GM12878 (cell line): ENCODE measurements around the gene GALR1. TPM values are rescaled to one million over a fixed set of nuclear protein-coding genes. Genes with fewer than 3 reads are reported as not detected.
"Not testable (repeated sequence)": the region's sequence is repeated elsewhere in the genome, so short reads cannot be mapped to it uniquely, and the experiment has no call there.

ENCODE experiments used
- ATAC-seq: fragments of 200-7000 bp; cut with Tn5 transposase; 3 replicates; pipeline ENCODE4 v1.9.1; 2020; ENCODE audit warnings: mild to moderate bottlenecking, moderate library complexity
- BruUV-seq: library from RNA; stranded (reverse); fragments of 400-500 nt; replicated peaks from 2 replicates; lab custom pipeline; 2021; lab: Mats Ljungman, UMichigan
- CTCF ChIA-PET: fragments of 300-600 bp; sonication (Branson Sonifier 250); formaldehyde crosslinking; extraction: SDS; loops from one replicate; lab custom pipeline; 2021; ENCODE audit warnings: inconsistent platforms; lab: Yijun Ruan, JAX
- POLR2A ChIA-PET: fragments of 350-600 bp; formaldehyde crosslinking; extraction: SDS; loops from one replicate; lab custom pipeline; 2021; ENCODE audit warnings: inconsistent platforms; lab: Charles Lee
- RAD21 ChIA-PET: fragments of 300-600 bp; sonication (Branson Sonifier 250); formaldehyde crosslinking; loops from one replicate; lab custom pipeline; 2023; ENCODE audit warnings: antibody characterized with exemption; ENCODE audit not compliant: unreplicated experiment; lab: Charles Lee
- SMC1A ChIA-PET: fragments of 300-600 bp; sonication (Branson Sonifier 250); formaldehyde crosslinking; loops from one replicate; lab custom pipeline; 2023; ENCODE audit not compliant: unreplicated experiment, uncharacterized antibody; lab: Charles Lee
- DNase-seq: peaks from one replicate; pipeline ENCODE4 v3.0.0-alpha.2; 2011; ENCODE audit warnings: low read depth, low spot score
- FAIRE-seq: peaks from 3 replicates; lab custom pipeline; 2011; peaks lifted over from hg19 to GRCh38; lab: Jason Lieb, UNC
- H2AFZ ChIP-seq: 2 replicates; pipeline ENCODE4 v1.6.0; 2011; ENCODE audit warnings: low read depth, low read length, control low read depth; ENCODE audit not compliant: control insufficient read depth
- H3K27ac ChIP-seq: 2 replicates; pipeline ENCODE4 v1.5.1; 2011; ENCODE audit warnings: control low read depth; ENCODE audit not compliant: control insufficient read depth, insufficient read depth
- H3K27me3 ChIP-seq, 2 experiments: replicated peaks in 1 of 2; 2 replicates each; pipeline versions ENCODE4 v1.6.0 to v1.6.1; 2011; ENCODE audit warnings: low read length in 1 of 2; ENCODE audit not compliant: control insufficient read depth in 2 of 2, insufficient read depth in 2 of 2
- H3K36me3 ChIP-seq, 2 experiments: 2 replicates each; pipeline ENCODE4 v1.5.1; 2011; ENCODE audit warnings: low read length in 1 of 2; ENCODE audit not compliant: control insufficient read depth in 2 of 2, insufficient read depth in 2 of 2
- H3K4me1 ChIP-seq: 2 replicates; pipeline ENCODE4 v1.6.1; 2011; ENCODE audit warnings: mild to moderate bottlenecking, low read length, moderate library complexity, mixed read lengths; ENCODE audit not compliant: control insufficient read depth, insufficient read depth
- H3K4me2 ChIP-seq: 2 replicates; pipeline ENCODE4 v1.6.0; 2011; ENCODE audit warnings: control low read depth; ENCODE audit not compliant: control insufficient read depth, insufficient read depth
- H3K4me3 ChIP-seq: fragments of 200-600 bp; sonication (generic); 2 replicates; pipeline ENCODE4 v1.5.1; 2016
- H3K79me2 ChIP-seq: 2 replicates; pipeline ENCODE4 v1.6.0; 2011; ENCODE audit warnings: low read length; ENCODE audit not compliant: control insufficient read depth, insufficient read depth
- H3K9ac ChIP-seq: 2 replicates; pipeline ENCODE4 v1.8.0; 2011; ENCODE audit warnings: low read length, control low read depth, mixed read lengths; ENCODE audit not compliant: control insufficient read depth, insufficient read depth
- H3K9me3 ChIP-seq: replicated peaks from 3 replicates; pipeline ENCODE4 v1.5.1; 2011; ENCODE audit warnings: mild to moderate bottlenecking, low read length; ENCODE audit not compliant: control insufficient read depth, insufficient read depth
- H4K20me1 ChIP-seq: 2 replicates; pipeline ENCODE4 v1.6.0; 2011; ENCODE audit not compliant: control insufficient read depth, insufficient read depth
- CREB1 ChIP-seq: IDR thresholded peaks from 2 replicates; pipeline ENCODE4 v1.6.1; 2012; ENCODE audit warnings: low read depth, mild to moderate bottlenecking, inconsistent platforms
- CREM ChIP-seq: IDR thresholded peaks from 2 replicates; pipeline ENCODE4 v1.6.1; 2014; ENCODE audit warnings: antibody characterized with exemption, low read depth
- DPF2 ChIP-seq: fragments of 450-650 bp; IDR thresholded peaks from 2 replicates; pipeline ENCODE4 v1.6.1; 2017; ENCODE audit warnings: mild to moderate bottlenecking
- MAX ChIP-seq: IDR thresholded peaks from 2 replicates; pipeline ENCODE4 v1.6.1; 2012; ENCODE audit warnings: low read depth, low read length, improper control_type of control experiment
- MXI1 ChIP-seq: fragments of 150-350 bp; IDR thresholded peaks from 2 replicates; pipeline ENCODE4 v1.6.1; 2011; ENCODE audit warnings: low read depth, mild to moderate bottlenecking, inconsistent platforms, low read length, improper control_type of control experiment
- TARDBP ChIP-seq: IDR thresholded peaks from 2 replicates; pipeline ENCODE4 v1.6.1; 2016; ENCODE audit warnings: borderline replicate concordance
- USF1 ChIP-seq: IDR thresholded peaks from 2 replicates; pipeline ENCODE4 v1.6.1; 2011; ENCODE audit warnings: borderline replicate concordance, low read depth, mild to moderate bottlenecking, moderate library complexity, mixed read lengths, low read length; ENCODE audit not compliant: insufficient read depth; ENCODE audit errors: extremely low read length
- ZNF274 ChIP-seq: IDR thresholded peaks from one replicate; pipeline ENCODE4 v1.8.0; 2011; ENCODE audit not compliant: insufficient read length, insufficient read depth
- ZNF622 ChIP-seq: fragments of 450-650 bp; IDR thresholded peaks from 2 replicates; pipeline ENCODE4 v1.6.1; 2017; ENCODE audit warnings: mild to moderate bottlenecking, inconsistent platforms
- ZNF687 ChIP-seq: fragments of 450-650 bp; IDR thresholded peaks from 2 replicates; pipeline ENCODE4 v1.6.1; 2017; ENCODE audit warnings: mild to moderate bottlenecking, moderate library complexity
- WGBS: methylation state at CpG from one replicate; pipeline ENCODE4 v1.1.6; 2016; ENCODE audit warnings: low lambda C conversion rate; ENCODE audit not compliant: insufficient replicate concordance, insufficient coverage; ENCODE audit errors: missing lambda C conversion rate; 5-methylcytosine and 5-hydroxymethylcytosine counted together
- in situ Hi-C: fragments of 300-500 bp; cut with MboI; formaldehyde crosslinking; loops from 9 replicates; pipeline ENCODE4 v1.14.3; 2018; ENCODE audit warnings: mixed read lengths
- intact Hi-C: fragments of 100-400 bp; cut with micrococcal nuclease; formaldehyde crosslinking; loops from one replicate; pipeline ENCODE4 v1.14.2; 2022; ENCODE audit not compliant: unreplicated experiment
- polyA plus RNA-seq, 11 experiments: library from polyadenylated mRNA; depleted of rRNA in 4 of 11; unstranded in 6 of 11; stranded (reverse) in 5 of 11; fragments of >200 nt; fragmentation: Nextera tagmentation in 4 of 11; fragmentation: Illumina TruSeq in 1 of 11; extraction: Ambion mirVana in 4 of 11; extraction: Trizol in 1 of 11; gene quantifications; 1 replicate in 1 of 11; 2 replicates in 10 of 11; pipeline versions ENCODE4 v1.2.1 to v1.2.3, GENCODE V29; 2011 to 2016; ENCODE audit warnings: inconsistent platforms in 2 of 11, missing spikeins in 2 of 11, low read depth in 1 of 11
- total RNA-seq, 4 experiments: library from RNA; depleted of rRNA in 3 of 4; stranded (reverse); fragments of >200 nt in 3 of 4; fragmentation: Illumina TruSeq in 1 of 4; extraction: Trizol in 1 of 4; gene quantifications; 2 replicates each; pipeline versions ENCODE4 v1.2.1 to v1.2.3, GENCODE V29; 2013 to 2021

The GALR1 gene
- total and polyA plus RNA-seq, 10 of the 15 experiments (the other 5 are each of a cell fraction or from before 2014, with no cell fraction given) = not detected

DNA sequence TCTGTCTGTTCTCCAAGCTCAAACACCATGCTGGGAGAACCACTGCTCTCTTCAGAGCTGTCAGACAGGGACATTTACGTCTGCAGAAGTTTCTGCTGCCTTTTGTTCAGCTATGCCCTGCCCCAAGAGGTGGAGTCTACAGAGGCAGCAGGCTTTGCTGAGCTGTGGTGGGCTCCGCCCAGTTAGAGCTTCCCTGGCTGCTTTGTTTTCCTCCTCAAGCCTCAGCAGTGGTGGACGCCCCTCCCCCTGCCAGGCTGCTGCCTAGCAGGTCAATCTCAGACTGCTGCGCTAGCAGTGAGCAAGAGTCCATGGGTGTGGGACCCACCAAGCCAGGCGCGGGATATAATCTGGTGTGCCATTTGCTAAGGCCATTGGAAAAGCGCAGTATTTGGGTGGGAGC lies 41.2 kb downstream of the GALR1 start:
- DNase-seq, ATAC-seq, intact Hi-C loops, H4K20me1 ChIP-seq, H3K9ac ChIP-seq, H3K27me3 ChIP-seq, in situ Hi-C loops, H3K27ac ChIP-seq, SMC1A ChIA-PET, H3K4me1 ChIP-seq, H3K79me2 ChIP-seq, RAD21 ChIA-PET, H3K9me3 ChIP-seq, H3K36me3 ChIP-seq, FAIRE-seq, H2AFZ ChIP-seq, CTCF ChIA-PET, H3K4me3 ChIP-seq, BruUV-seq, POLR2A ChIA-PET, H3K4me2 ChIP-seq: not testable (repeated sequence)
- 20% methylated on average over 7 of the region's 7 CpGs for WGBS

GRCh38 chr18:77298172-77298571 lies 48.5 kb downstream of the GALR1 start:
- intact Hi-C loops = no loop called here
- ChIA-PET SMC1A (no interaction called here), CTCF (interaction anchor here (0.6 kb wide), 1 partner anchor 496 kb away, joined by 4 read pairs; no protein-coding TSS in a partner anchor)

More at GRCh38 chr18:77298172-77298571, 48.5 kb downstream of the GALR1 start:
- H3K9ac ChIP-seq = no peak overlapping the region
- H3K79me2 ChIP-seq = no peaks in the 10 kb centered on the region
- no TSS peak for BruUV-seq
- no peaks in the 10 kb centered on the region for H3K9me3 ChIP-seq
- in situ Hi-C loops = no loop called here
- no peak for TF ChIP-seq ZNF687
- no peak for TF ChIP-seq TARDBP
- TF ChIP-seq MXI1 = no peak
- TF ChIP-seq CREM = no peak
- no peak for TF ChIP-seq MAX
- no peak for TF ChIP-seq CREB1
- no peak for TF ChIP-seq USF1
- no peak for TF ChIP-seq DPF2
- no peak for TF ChIP-seq ZNF622
- no peak for TF ChIP-seq ZNF274
- TF ChIP-seq, all 136 proteins: peak for 0
- 20% methylated on average over 8 of the region's 8 CpGs for WGBS
- Histone ChIP-seq H3K36me3 (no peaks in the 10 kb centered on the region), H4K20me1 (no peaks in the 10 kb centered on the region), H3K27ac (no peak overlapping the region), H3K4me1 (no peaks in the 10 kb centered on the region), H3K4me2 (no peak overlapping the region), H3K27me3 (no peaks in the 10 kb centered on the region), H3K4me3 (no peak overlapping the region), H2AFZ (no peak overlapping the region)
- DNase-seq (no peak), FAIRE-seq (no peak), ATAC-seq (no peak)
- ChIA-PET RAD21 (no interaction called here), POLR2A (no interaction called here)
